Measurements from ENCODE around the gene CHTF8. TPM values are rescaled to one million over a fixed set of nuclear protein-coding genes. Genes with fewer than 3 reads are reported as not detected.
"Not testable (repeated sequence)": the region's sequence is repeated elsewhere in the genome, so short reads cannot be mapped to it uniquely, and the experiment has no call there.

The CHTF8 gene
- total and polyA plus RNA-seq, 2 experiments from 2014 or later = 56.7 to 69.9 TPM

GRCh38 chr16:69157196-69157595 lies 24.8 kb upstream of the CHTF8 start:
- H3K27ac ChIP-seq = no peak overlapping the region
- in situ Hi-C loops (cut with MboI) = no loop called here
- H2AFZ ChIP-seq = no peak overlapping the region
- H3K4me3 ChIP-seq = no peak overlapping the region
- no peak overlapping the region for H3K9ac ChIP-seq
- no peaks in the 10 kb centered on the region for H3K27me3 ChIP-seq (replicated peaks; ENCODE audit: insufficient read depth)
- TF ChIP-seq EZH2phosphoT487 (IDR thresholded peaks at IDR 0.05; ENCODE audit: insufficient read depth, low read depth) (no peak), EZH2 (IDR thresholded peaks at IDR 0.05; ENCODE audit: insufficient read depth, poor library complexity, severe bottlenecking) (no peak)
- H4K20me1 ChIP-seq (ENCODE audit: insufficient read depth) = no peaks in the 10 kb centered on the region
- H3K4me1 ChIP-seq (ENCODE audit: insufficient read depth) = no peaks in the 10 kb centered on the region
- DNase-seq = no peak
- no peaks in the 10 kb centered on the region for H3K79me2 ChIP-seq (ENCODE audit: insufficient read depth)
- H3K4me2 ChIP-seq (ENCODE audit: unreplicated experiment) = no peak overlapping the region
- H3K9me2 ChIP-seq (ENCODE audit: insufficient read depth) = no peaks in the 10 kb centered on the region
- no peaks in the 10 kb centered on the region for H3K9me3 ChIP-seq (ENCODE audit: low read depth)
- 67 to 70% methylated on average over 3 of the region's 3 CpGs for WGBS, 2 experiments (ENCODE audit: low coverage in 1 of 2, low lambda C conversion rate in 2 of 2, missing lambda C conversion rate in 2 of 2)
- H3K36me3 ChIP-seq (ENCODE audit: low read depth) = peaks cover 53% of the 10 kb centered on the region
- peaks cover 14% of the 10 kb centered on the region; the same call in 1 of the 2 replicates for H3F3A ChIP-seq (ENCODE audit: insufficient read depth)

- Histone ChIP-seq H3F3A (ENCODE audit: insufficient read depth) (peaks cover 21% of the 10 kb centered on the region; the same call in 1 of the 2 replicates), H3K36me3 (ENCODE audit: low read depth) (peaks cover 37% of the 10 kb centered on the region), H2AFZ (no peak overlapping the region), H3K4me1 (ENCODE audit: insufficient read depth) (no peaks in the 10 kb centered on the region), H3K27me3 (replicated peaks; ENCODE audit: insufficient read depth) (no peaks in the 10 kb centered on the region), H3K9ac (no peak overlapping the region), H3K9me3 (ENCODE audit: low read depth) (no peaks in the 10 kb centered on the region), H3K79me2 (ENCODE audit: insufficient read depth) (peaks cover 24% of the 10 kb centered on the region; the same call in 1 of the 2 replicates), H3K4me2 (ENCODE audit: unreplicated experiment) (no peak overlapping the region), H4K20me1 (ENCODE audit: insufficient read depth) (no peaks in the 10 kb centered on the region), H3K4me3 (no peak overlapping the region), H3K9me2 (ENCODE audit: insufficient read depth) (no peaks in the 10 kb centered on the region), H3K27ac (no peak overlapping the region)
- DNase-seq = peak; percentile 79
- no peak for TF ChIP-seq EZH2 (IDR thresholded peaks at IDR 0.05; ENCODE audit: insufficient read depth, poor library complexity, severe bottlenecking)
- TF ChIP-seq EZH2phosphoT487 (IDR thresholded peaks at IDR 0.05; ENCODE audit: insufficient read depth, low read depth) = no peak
- in situ Hi-C loops (cut with MboI) = loop anchor here (5.0 kb wide), 1 partner anchor 142 kb away; no protein-coding TSS in a partner anchor
- WGBS, 2 experiments (ENCODE audit: low coverage in 1 of 2, low lambda C conversion rate in 2 of 2, missing lambda C conversion rate in 2 of 2) = 53% methylated on average over 16 of the region's 16 CpGs
Observed at GRCh38 chr16:69150146-69150865, 17.9 kb upstream of the CHTF8 start.

- not testable (repeated sequence) for H3K27me3 ChIP-seq (replicated peaks; ENCODE audit: insufficient read depth); H3K9me2 ChIP-seq (ENCODE audit: insufficient read depth); DNase-seq; H4K20me1 ChIP-seq (ENCODE audit: insufficient read depth); H3K4me2 ChIP-seq (ENCODE audit: unreplicated experiment); H3K4me1 ChIP-seq (ENCODE audit: insufficient read depth); H3K4me3 ChIP-seq; H2AFZ ChIP-seq; H3K9me3 ChIP-seq (ENCODE audit: low read depth); H3K27ac ChIP-seq; H3K9ac ChIP-seq
- WGBS, 2 experiments (ENCODE audit: low coverage in 1 of 2, low lambda C conversion rate in 2 of 2, missing lambda C conversion rate in 2 of 2) = 74 to 79% methylated on average over 9 of the region's 9 CpGs
- peaks cover 36% of the 10 kb centered on the region for H3K36me3 ChIP-seq (ENCODE audit: low read depth)
- H3F3A ChIP-seq (ENCODE audit: insufficient read depth) = peaks cover 21% of the 10 kb centered on the region; the same call in 1 of the 2 replicates
- in situ Hi-C loops (cut with MboI) = loop anchor here (5.0 kb wide), 1 partner anchor 143 kb away; no protein-coding TSS in a partner anchor
- H3K79me2 ChIP-seq (ENCODE audit: insufficient read depth) = peaks cover 28% of the 10 kb centered on the region; the same call in 1 of the 2 replicates
Observed at GRCh38 chr16:69149621-69150020, 17.2 kb upstream of the CHTF8 start.

- Histone ChIP-seq H3F3A (ENCODE audit: insufficient read depth) (0 out of 2 replicates have a peak, but pooled peaks cover 6% of the 10 kb centered on the region), H3K4me2 (ENCODE audit: unreplicated experiment) (no peak overlapping the region), H3K9ac (no peak overlapping the region), H2AFZ (no peak overlapping the region), H3K36me3 (ENCODE audit: low read depth) (peaks cover 45% of the 10 kb centered on the region), H3K9me3 (ENCODE audit: low read depth) (no peaks in the 10 kb centered on the region), H3K27me3 (replicated peaks; ENCODE audit: insufficient read depth) (no peaks in the 10 kb centered on the region), H3K4me3 (no peak overlapping the region), H3K27ac (no peak overlapping the region), H3K79me2 (ENCODE audit: insufficient read depth) (peaks cover 52% of the 10 kb centered on the region), H3K4me1 (ENCODE audit: insufficient read depth) (no peaks in the 10 kb centered on the region), H3K9me2 (ENCODE audit: insufficient read depth) (no peaks in the 10 kb centered on the region), H4K20me1 (ENCODE audit: insufficient read depth) (no peaks in the 10 kb centered on the region)
- peak; percentile 30 for DNase-seq
- TF ChIP-seq EZH2 (IDR thresholded peaks at IDR 0.05; ENCODE audit: insufficient read depth, poor library complexity, severe bottlenecking) (no peak), EZH2phosphoT487 (IDR thresholded peaks at IDR 0.05; ENCODE audit: insufficient read depth, low read depth) (no peak)
- in situ Hi-C loops (cut with MboI) = no loop called here
- WGBS, 2 experiments (ENCODE audit: low coverage in 1 of 2, low lambda C conversion rate in 2 of 2, missing lambda C conversion rate in 2 of 2) = 66 to 69% methylated on average over 4 of the region's 4 CpGs
Observed at GRCh38 chr16:69145658-69146057, 13.3 kb upstream of the CHTF8 start.
